Measurements from ENCODE around the gene UBE2R2.
"Not testable (repeated sequence)": the region's sequence is repeated elsewhere in the genome, so short reads cannot be mapped to it uniquely, and the experiment has no call there.

Gene UBE2R2, protein sequence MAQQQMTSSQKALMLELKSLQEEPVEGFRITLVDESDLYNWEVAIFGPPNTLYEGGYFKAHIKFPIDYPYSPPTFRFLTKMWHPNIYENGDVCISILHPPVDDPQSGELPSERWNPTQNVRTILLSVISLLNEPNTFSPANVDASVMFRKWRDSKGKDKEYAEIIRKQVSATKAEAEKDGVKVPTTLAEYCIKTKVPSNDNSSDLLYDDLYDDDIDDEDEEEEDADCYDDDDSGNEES

DNA sequence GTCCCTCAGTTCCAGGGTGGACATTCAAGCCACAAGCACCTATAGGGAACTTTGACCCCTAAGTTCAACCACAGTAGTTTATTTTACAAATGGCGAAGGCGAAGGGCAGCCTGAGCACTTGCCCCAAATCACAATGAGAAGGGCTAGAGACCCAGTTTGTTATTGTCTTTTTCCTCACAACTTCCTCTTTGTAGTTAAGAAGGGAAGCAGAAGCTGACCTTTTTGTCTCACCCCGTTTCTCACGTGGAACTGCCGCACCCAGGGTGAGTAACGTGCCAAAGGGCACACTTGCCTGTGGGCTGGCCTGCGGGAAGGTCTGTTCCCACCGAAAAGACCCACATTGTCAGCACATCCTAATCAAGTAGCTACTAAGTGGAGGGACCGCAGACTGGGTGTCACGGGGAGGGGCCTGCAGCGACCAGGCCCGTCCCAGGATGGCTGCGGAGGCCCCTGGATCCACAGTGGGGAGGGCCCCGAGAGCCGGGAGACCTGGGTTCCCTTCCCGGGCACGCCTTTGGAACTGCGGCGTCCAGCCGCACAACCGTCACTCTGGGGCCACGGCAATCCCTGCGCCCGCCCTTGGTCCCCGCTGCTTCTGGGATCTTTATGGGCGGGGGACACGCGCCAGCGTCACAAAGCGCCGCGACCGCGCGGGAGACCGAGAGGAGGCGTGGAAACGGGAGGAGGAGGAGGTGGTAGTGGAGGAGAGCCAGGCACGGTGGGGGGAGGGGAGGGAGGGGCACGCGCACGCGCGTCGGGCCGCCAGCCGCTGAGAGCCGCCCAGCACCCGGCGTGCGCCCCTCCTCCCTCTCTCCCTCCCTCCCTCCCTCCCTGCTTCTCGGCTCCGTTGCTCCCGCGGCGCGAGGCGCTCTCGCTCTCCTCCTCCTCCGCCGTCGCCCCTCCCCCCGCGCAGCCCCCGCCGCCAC lies at the start of gene UBE2R2:
Gene UBE2R2, plus strand, starts transcription at position 834 of the 926 bp plus-strand sequence. CDS start 598 bp downstream, outside the sequence.
- TF ChIP-seq, protein P1, sequence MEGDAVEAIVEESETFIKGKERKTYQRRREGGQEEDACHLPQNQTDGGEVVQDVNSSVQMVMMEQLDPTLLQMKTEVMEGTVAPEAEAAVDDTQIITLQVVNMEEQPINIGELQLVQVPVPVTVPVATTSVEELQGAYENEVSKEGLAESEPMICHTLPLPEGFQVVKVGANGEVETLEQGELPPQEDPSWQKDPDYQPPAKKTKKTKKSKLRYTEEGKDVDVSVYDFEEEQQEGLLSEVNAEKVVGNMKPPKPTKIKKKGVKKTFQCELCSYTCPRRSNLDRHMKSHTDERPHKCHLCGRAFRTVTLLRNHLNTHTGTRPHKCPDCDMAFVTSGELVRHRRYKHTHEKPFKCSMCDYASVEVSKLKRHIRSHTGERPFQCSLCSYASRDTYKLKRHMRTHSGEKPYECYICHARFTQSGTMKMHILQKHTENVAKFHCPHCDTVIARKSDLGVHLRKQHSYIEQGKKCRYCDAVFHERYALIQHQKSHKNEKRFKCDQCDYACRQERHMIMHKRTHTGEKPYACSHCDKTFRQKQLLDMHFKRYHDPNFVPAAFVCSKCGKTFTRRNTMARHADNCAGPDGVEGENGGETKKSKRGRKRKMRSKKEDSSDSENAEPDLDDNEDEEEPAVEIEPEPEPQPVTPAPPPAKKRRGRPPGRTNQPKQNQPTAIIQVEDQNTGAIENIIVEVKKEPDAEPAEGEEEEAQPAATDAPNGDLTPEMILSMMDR (conservative IDR thresholded peaks at IDR 0.05; ENCODE audit: low read length) = no peak
- H3K4me3 ChIP-seq (ENCODE audit: low read length) = peak within 1 kb of the TSS; percentile 90
- DNase-seq (ENCODE audit: low read depth) = peak; percentile 88

DNA sequence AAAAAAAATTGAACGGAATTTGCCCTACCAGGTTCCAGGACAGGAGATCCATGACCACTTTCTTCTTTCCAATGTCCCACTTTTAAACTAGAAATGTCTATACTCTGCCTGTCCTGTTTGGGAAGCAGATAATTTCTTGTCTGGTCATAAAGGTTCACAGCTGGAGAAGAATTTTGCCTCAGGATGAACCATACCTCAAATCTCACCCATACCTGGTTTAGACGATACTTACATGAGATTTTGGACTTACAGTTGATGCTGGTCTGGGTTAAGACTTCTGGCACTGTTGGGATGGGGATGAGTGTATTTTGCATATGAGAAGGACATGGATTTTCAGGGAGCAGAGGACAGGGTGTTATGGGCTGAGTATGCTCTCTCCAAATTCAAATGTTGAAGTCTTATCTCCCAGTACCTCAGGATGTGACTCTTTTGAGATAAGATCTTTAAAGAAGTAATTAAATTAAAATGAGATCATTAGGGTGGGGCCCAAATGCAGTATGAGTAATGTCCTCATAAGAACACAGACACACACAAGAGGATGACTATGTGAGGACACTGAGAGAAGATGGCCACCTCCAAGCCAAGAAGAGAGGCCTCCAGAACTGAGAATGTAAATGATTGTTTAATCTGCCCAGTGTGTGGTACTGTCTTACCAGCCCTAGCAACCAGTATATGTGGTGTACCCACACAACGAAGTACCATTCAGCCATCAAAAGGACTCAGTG lies 46.6 kb upstream of the UBE2R2 start:
- not testable (repeated sequence) for DNase-seq (ENCODE audit: low read depth); H3K4me3 ChIP-seq (ENCODE audit: low read length)

DNA sequence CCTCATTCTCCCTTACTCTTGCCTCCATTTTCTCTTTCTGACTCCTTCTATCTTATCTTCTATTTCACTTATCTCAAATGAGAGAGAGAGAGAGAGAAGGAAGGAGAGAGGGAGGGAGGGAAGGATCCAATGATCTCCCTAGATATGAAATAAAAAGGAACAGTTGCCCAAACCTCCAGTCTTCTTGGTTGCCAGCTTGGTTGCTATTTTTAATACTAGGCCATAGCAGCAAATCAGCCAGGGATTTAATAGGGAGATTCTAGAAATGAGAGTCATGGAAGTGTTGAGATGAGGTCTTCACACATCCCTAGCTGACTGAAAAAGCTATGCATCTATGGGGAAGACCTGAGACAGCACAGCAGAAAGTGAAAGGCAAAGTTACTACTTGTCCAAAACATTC lies 43.8 kb upstream of the UBE2R2 start:
- not testable (repeated sequence) for DNase-seq (ENCODE audit: low read depth); H3K4me3 ChIP-seq (ENCODE audit: low read length)

DNA sequence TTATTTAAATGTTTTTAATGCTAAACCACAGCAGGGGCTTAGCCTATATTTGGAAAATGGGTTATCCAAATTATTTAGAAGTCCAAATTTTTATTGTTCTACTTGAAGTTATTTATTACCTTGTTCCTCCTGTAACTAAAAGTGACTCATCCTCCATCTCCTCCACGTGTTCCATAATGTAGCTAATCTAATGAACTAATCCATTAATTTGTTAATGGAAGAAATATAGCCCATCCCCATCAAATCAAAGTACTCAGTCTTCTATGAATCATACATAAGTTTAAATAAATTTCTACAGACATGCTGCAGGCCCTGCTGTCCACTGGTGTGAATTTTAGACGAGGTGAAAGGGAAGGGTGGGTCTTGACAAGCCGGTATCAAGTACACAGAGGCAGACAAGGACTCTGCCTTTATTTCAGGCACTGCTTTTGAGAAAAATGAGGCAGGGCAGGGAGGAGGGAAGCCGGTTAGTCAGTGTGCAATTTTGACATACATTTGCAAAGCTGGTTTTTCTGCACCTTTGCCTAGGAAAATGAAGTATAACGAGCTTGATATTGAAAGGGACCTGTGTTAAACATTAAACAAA lies 42.8 kb upstream of the UBE2R2 start:
- not testable (repeated sequence) for DNase-seq (ENCODE audit: low read depth)

DNA sequence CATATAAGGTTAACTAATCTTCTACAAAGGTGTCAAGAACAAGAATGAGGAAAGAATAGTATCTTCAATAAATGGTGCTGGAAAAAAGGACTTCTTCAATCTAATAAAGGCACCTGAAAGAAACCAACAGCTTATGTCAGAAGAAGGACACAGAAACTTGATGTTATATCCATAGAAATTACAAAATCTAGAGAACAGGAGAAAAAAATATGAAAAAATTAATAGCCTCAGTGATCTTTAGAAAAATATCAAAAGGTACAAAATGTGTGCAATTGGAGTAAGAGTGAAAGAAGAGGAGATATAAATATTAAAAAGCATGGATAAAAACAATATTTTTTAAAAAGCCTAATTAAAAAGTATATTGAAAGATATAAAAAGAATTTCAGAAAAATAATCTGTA lies 40.4 kb upstream of the UBE2R2 start:
- no peak overlapping the region for H3K4me3 ChIP-seq (ENCODE audit: low read length)
- no peak for DNase-seq (ENCODE audit: low read depth)
- TF ChIP-seq, protein P1 (conservative IDR thresholded peaks at IDR 0.05; ENCODE audit: low read length) = no peak

More for the DNA sequence above, 42.8 kb upstream of the UBE2R2 start:
- H3K4me3 ChIP-seq (ENCODE audit: low read length) = not testable (repeated sequence)

DNA sequence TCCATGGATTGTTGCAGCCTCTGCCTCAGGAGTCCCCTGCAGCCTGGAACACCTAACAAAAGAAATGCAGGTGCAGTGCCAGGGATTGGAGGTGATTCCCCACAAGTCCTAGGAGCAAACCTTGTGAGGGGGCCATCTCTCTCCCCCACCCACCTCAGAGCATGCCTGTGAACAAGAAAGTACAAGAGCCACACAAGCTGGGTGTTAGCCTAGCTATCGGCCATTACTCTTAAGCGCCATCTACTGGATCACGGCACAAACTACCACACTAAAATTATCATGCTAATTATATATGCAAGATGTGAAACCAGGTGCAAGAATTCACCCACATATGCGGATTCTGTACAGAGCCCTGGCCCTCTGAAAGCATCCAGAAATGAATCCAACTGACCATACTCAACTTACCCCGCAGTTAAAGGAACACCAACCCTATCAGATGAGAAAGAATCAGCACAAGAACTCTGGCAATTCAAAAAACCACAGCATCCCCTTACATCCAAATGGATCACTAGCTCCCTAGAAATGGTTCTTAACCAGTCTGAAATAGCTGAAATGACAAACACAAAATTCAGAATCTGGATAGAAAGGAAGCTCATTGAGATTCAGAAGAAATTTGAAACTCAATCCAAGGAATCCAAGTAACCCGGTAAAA lies 38.1 kb upstream of the UBE2R2 start:
- peak; percentile 54 for DNase-seq (ENCODE audit: low read depth)
- H3K4me3 ChIP-seq (ENCODE audit: low read length) = no peak overlapping the region
- TF ChIP-seq, protein P1 (conservative IDR thresholded peaks at IDR 0.05; ENCODE audit: low read length) = peak; percentile 91

DNA sequence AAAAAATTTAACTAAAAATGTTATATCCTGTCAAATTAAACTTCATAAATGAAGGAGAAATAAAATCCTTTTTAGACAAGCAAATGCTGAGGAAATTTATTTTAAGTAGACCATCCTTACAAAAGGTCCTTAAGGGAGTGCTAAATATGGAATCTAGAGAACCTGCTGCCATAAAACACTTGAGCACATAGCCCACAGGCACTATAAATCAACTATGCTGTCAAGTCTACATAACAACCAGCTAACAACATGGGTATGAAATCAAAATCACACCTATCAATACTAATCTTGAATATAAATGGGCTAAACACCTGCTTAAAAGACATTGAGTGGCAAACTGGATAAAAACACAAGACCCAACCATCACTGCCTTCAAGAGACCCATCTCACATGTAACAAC lies 36.7 kb upstream of the UBE2R2 start:
- TF ChIP-seq, protein P1 (conservative IDR thresholded peaks at IDR 0.05; ENCODE audit: low read length) = no peak
- no peak overlapping the region for H3K4me3 ChIP-seq (ENCODE audit: low read length)
- no peak for DNase-seq (ENCODE audit: low read depth)

DNA sequence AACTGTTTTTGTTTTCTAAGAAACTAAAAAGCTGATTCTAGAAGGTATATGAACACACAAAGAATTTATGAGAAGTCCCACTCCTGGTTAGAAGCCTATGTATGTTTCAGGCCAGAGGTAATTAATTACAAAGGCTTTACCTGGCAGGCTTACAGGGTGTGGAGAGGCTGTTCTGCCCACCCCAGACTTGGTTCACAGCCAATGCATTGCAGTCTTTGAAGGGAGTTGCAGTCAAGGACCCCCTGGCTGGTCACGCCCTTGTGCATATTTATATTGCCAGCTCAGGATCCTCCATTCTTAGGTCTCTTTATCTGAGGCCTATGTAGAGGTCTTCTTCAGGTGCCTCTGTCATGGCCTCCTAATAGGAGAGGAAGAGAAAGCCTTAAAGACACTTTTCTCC lies 35.2 kb upstream of the UBE2R2 start:
- TF ChIP-seq, protein P1 (conservative IDR thresholded peaks at IDR 0.05; ENCODE audit: low read length) = no peak
- H3K4me3 ChIP-seq (ENCODE audit: low read length) = no peak overlapping the region
- DNase-seq (ENCODE audit: low read depth) = no peak
